Hematopoietic multipotent progenitor cell treated with erythropoietin and hydrocortisone succinate and interleukin-3 and kit ligand, for 15 days (in vitro differentiated cells): ENCODE measurements around the gene CNTNAP2.
"Not testable (repeated sequence)": the region's sequence is repeated elsewhere in the genome, so short reads cannot be mapped to it uniquely, and the experiment has no call there.

Experiments
- DNase-seq: peaks from one replicate; pipeline ENCODE4 v3.0.0-alpha.2; 2015; ENCODE audit warnings: low spot score

Gene CNTNAP2

DNA sequence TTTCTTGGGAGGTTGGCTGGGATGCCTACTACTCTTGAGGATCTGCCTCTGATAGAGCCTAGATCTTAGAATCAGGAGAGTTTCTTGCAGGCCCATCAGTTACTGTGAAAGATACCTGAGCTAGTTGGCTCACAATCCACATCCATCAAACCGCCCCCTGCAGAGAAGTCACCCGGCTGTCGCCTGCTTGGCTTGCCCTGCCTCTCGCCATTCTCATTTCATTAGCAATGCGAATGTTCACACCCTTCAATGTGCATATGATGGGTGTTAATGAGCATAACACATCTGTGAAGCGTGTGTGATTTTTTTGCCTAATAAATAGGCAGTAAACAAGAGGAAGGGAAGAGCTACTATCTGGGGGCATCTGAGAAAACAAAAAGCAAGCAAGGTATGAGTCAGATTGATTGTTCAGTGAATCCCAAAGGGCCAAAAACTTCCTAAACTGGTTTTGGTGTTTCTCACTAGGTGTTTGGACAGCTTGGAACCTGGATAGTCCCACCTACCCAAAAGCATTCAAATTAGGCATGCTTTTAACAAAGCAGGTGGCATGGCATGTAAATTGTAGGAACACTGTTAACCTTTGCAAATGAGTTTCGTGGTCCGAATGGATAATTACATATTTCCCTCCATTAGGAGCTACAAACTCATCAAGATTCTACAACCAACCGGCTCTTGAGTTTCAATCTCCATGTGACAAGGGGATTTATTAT is 2201.7 kb downstream of the CNTNAP2 start:
- DNase-seq = no peak

DNA sequence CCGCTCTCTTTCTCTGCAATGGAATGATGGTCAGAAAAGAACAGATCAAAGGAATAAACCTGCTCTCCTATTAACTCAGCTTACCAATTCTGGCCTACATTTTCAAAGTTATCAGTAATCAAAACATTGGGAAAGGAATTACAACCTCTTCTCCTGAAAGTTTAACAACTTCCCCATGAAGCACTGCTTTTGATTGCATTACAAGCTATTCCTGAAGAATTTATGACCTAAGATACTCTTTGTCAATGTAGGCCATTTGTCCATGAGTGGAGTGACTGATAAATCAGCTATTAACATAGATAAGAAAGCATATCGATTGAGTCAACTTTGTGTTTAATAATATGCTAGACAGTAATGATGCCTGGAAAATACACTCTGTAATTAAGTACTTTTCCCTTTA is 2202.2 kb downstream of the CNTNAP2 start:
- no peak for DNase-seq

DNA sequence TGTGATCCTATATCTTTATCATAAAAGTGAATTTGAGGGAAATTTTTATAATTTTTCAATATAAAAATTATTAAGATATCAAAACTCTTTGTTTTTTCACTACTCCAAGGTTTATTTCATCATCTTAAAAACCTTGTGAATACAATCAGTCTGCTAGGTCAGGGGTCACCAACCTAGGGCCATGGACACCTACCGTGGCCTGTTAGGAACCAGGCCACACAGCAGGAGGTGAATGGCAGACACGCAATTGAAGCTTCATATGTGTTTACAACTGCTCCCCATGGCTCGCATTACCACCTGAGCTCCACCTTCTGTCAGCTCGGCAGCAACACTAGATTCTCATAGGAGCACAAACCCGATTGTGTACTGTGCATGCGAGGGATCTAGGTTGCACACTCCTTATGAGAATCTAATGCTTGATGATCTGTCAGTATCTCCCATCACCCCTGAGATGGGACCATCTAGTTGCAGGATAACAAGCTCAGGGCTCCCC is 2202.8 kb downstream of the CNTNAP2 start:
- DNase-seq = no peak

DNA sequence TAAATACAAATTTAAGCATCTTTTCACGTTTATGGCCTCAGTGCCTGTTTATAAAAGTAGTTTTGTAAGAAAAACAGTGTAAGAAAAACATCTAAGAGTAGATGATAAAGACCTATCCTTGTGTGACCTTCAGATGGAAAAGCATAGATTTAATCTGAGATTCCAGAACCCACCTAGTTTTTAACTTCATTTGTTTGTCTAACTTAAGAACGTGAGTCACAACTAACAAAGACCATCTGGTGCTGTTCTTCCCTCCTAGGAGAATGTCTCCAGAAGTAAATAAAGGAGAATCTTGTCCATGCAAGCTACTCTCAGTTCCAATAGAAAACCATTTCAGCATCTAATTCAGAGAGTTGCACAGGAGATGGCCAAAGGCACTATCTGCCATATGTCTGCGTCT is 2208.6 kb downstream of the CNTNAP2 start:
- no peak for DNase-seq

GRCh38 chr7:148327379-148327778 is 2210.8 kb downstream of the CNTNAP2 start:
- DNase-seq = no peak

DNA sequence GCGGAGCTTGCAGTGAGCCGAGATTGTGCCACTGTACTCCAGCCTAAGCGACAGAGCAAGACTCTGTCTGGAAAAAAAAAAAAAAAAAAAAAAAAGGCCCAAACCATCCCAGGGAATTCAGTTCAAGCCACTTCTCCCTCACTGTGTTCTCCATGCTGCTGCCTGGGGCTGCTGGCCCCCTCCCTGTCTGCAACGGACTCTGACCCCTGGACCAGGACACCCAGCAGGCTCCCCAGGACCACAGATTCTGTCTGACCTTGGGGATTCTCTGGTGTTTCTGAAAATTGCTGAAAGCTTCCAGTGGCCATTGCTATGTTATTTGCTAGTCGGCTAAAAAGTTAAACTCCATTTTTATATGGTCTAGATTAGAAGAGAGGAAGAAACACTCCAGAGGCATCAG is 2212.3 kb downstream of the CNTNAP2 start:
- no peak for DNase-seq

DNA sequence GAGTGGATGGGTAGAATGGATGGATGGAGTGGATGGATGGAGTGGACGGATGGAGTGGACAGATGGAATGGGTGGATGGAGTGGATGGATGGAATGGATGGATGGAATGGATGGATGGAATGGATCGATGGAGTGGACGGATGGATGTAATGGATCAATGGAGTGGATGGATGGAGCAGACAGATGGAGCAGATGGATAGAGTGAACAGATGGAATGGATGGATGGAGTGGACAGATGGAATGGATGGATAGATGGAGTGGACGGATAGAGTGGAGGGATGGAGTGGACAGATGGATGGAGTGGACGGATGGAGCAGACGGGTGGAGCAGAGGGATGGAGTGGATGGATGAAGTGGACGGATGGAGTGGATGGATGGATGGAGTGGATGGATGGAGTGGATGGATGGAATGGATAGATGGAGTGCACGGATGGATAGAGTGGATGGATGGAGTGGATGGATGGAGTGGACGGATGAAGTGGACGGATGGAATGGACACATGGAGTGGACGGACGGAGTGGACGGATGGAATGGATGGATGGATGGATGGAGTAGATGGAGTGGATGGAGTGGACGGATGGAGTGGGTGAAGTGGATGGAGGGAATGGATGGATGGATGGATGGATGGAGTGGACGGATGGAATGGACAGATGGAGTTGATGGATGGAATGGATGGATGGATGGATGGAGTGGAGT is 2213.7 kb downstream of the CNTNAP2 start:
- no peak for DNase-seq

DNA sequence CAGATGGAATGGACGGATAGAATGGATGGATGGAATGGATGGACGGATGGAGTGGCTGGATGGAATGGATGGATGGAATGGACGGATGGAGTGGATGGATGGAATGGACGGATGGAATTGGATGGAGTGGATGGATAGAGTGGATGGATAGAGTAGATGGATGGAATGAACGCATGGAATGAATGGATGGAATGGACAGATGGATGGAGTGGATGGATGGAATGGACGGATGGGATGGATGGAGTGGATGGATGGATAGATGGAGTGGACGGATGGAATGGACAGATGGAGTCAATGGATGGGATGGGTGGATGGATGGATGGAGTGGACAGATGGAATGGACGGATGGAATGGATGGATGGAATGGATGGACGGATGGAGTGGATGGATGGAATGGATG is 2214.2 kb downstream of the CNTNAP2 start:
- no peak for DNase-seq

GRCh38 chr7:148331456-148331855 is 2214.9 kb downstream of the CNTNAP2 start:
- DNase-seq = not testable (repeated sequence)

DNA sequence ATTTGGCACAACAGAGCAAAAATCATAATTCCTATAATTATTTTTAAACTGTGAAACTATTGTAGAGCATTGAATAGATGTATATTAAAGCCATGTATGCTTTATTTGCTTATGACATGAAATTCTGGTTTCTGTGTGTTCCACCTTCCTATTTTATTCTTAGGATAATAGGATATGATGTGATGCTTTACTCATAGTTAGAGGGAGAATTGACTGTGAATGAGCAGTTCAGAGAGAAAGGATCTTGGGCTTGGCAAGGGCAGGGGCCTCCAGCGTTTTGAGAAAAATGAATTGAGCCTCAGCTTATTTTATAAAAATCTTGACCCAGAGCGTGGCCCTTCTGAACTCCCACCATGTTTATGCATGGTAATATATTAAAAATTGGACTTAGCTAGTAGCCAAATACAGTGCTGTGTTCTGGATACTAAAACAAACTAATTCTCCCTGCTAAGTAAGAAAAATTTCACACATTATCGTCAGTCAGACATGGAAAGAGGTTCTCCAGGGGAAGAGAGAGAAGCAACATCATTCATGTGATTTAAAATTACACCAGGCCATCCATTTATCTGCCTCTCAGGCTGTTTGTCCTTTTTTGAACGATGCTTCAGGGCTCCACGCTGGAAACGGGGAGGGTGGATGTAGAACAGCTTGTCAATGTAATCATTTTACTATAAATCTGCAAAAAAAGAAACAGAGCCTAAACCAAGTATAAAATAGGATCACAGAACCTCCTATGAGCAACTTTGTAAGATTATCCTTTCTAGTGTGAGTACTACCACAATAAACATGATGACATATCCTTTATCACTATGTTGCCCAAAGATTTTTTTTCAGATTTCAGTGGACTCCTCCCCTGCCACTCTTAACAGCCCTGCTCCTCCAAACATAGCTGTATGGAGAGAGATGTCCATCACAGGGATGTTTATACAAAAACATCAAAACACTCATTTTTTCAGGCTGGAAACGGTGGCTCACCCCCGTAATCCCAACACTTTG is 2215.9 kb downstream of the CNTNAP2 start:
- DNase-seq = no peak

DNA sequence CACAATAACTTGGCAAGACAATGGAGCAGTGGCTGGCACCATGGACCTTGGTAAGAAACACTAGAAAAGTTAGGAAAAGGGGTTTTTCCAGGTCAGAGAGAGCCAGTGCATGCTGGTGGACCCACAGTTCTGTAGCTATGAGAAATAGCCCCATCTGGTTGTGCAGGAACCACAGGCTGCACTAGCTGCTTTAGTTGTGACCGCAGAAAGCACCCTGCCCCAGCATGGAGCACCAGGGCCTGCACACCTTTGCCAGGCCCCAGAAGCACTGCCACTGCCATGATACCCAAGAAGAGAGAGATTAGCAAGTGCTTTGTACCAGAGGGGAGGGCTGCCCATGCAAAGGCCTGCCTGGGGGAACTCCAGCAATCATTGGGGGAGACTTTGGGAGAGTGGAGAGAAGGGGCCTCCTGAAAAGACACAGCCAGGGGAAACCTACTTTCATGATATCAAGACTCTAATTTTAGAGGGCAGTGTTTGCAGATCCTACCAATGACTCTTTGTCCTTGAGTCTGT is 2217.9 kb downstream of the CNTNAP2 start:
- no peak for DNase-seq

DNA sequence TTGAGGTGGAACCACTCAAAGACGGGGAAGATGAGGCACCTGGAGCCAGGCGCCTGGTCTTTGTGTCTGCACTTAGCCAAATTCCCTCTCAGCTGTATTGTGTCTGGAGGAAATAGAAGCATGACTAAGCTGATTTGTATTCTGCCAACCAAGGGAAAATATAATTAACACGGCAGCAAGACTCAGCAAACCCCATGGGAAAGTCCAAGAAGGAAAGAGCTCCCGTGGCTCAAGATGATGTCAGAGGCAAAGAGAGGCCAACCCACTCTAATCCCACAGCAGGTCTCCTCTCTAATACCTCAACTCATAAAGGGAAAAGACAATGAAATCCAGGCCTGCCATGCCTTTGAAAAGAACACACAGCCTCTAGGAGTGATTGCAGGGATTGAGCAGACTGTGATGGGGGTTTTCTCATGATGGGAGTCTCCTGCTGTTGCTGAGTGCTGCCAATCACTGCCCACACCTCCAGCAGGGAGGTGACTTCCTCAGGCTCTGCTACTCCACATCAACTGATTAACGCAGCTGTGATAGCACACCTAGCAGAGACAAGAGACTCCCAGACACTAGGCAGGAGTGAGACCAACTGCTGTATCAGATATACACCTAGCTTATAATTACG is 2218.5 kb downstream of the CNTNAP2 start:
- no peak for DNase-seq

- no peak for DNase-seq
Measured at GRCh38 chr7:148335790-148336189, 2219.2 kb downstream of the CNTNAP2 start.

DNA sequence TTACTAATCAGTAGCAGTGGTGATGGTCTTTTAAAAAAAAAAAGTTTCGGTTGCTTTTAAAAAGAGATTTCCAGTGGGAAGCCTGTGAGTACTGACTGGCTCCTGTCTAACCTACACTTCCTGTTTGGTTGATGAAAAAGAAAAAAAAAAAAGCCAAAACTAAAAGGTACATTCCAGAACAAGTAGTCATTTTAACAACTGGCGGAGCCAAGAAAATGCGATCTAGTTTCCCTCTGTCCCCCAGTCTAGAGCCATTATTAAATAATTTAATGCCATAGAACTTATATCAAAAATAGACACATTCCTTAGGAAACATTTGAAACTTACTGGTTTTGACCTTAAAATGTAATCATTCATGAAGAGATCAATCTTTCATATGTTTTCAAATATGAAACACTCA is 2219.8 kb downstream of the CNTNAP2 start:
- DNase-seq = no peak

DNA sequence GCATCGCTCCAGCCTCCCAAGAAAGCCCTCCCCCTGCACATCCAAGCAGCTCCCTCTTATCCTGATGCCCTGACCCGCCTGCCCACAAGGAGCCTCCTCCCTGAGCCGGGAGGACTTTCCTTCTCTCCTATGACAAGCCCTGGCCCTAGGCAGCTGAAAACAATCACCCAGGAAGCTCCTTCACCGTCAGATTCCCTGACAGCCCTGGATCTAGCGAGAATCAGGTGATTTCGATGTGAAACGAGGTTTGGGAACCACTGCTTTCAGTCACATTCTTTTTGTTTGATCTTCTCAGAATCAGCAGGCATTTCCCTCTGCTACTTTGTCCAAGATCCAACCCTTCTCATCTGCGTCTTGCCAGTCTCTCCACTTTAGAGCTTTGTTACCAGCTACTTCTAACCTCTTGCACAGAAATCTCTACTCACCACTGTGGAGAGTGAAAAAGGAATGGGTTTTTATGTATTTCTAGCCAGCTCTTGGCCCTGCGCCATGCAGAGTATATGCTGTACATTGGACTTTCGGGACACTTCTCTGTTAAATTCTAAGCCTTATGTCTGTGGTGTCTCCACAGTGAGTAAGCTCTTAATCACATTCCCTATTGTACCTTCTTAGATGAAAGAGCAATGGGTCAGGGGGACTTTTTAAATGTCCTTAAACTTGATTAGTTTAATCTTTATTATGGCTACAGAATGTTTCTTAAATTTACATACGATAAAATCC is 2220.8 kb downstream of the CNTNAP2 start:
- DNase-seq = no peak

DNA sequence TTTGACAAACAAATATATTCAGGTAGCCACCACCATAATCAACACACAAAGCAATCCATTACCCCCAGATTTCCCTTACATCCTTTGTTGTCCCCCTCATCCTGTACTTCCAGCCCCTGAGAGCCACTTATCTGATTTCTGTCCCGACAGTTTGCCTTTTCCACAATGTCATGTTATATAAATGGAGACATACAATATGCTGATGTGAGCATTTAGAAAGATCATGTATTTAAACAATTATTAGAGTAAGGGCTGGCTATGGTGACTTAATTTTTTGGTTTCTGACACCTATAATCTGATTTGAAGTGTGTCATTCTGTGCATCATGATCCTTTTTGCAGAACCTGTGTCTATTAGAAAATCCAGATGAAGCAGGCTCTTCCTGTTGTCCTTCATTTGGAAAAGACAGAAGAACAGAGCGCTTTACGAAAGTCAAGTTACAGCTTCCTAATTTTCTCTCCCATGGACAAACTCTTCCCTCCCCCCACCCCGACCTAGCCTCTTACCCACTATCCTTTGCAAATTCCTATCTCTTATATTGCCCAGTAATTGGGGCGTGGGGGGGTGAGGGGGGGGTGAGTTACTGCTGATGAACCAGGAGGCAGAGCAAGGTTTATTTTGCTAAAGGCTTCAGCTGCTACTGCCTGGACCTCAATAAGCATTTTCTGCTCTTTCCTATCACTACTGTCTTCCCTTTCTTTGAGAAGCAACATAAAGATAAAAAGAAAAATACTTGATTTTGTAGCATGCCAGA is 2221.6 kb downstream of the CNTNAP2 start:
- DNase-seq = no peak

GRCh38 chr7:148340438-148341280 is 2224.1 kb downstream of the CNTNAP2 start:
- DNase-seq = no peak

DNA sequence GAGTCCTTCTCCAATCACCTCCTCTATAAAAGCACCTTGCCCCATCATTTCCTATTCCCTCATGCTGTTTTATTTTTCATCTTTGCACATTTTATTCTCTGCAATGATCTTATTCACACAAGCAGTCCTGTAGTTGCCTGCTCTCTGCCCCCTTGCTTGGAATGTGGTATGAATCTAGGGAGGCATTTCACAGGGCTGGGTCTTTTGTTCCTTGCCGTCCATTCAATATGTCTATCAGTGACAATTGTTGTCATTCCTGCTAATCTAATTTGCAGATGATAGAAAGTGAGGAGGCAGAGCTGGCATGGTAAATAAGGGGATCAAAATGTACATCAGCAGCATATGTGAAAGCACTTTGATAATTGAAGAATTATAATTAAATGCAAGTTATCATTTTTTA is 2227.8 kb downstream of the CNTNAP2 start:
- no peak for DNase-seq

- DNase-seq = no peak
Measured at GRCh38 chr7:148347981-148348380, 2231.4 kb downstream of the CNTNAP2 start.
